Type B pancreatic cell (in vitro differentiated cells): ENCODE data around the gene NACAD. TPM values are rescaled to one million over a fixed set of nuclear protein-coding genes. Genes with fewer than 3 reads are reported as not detected.
A peak's percentile ranks its signal among the peaks of the same experiment; 100 is the strongest.
"Not testable (repeated sequence)": the region's sequence is repeated elsewhere in the genome, so short reads cannot be mapped to it uniquely, and the experiment has no call there.

Source experiments
- DNase-seq: peaks from one replicate; pipeline ENCODE4 v3.0.0; 2021; ENCODE audit warnings: mixed read lengths; ENCODE audit not compliant: unreplicated experiment; ENCODE audit errors: extremely low spot score
- H3K27ac Mint-ChIP-seq: 2 replicates; pipeline ENCODE4 v1.8.0; 2021; ENCODE audit warnings: mild to moderate bottlenecking, mixed read lengths
- H3K27me3 Mint-ChIP-seq: 2 replicates; pipeline ENCODE4 v1.8.0; 2021; ENCODE audit warnings: mixed read lengths
- H3K36me3 Mint-ChIP-seq: 2 replicates; pipeline ENCODE4 v1.8.0; 2021; ENCODE audit warnings: mixed read lengths
- H3K4me1 Mint-ChIP-seq: one replicate; pipeline ENCODE4 v1.8.0; 2021; ENCODE audit warnings: mixed read lengths; ENCODE audit not compliant: unreplicated experiment
- H3K4me3 Mint-ChIP-seq: 2 replicates; pipeline ENCODE4 v1.8.0; 2021; ENCODE audit warnings: mild to moderate bottlenecking, mixed read lengths
- H3K9me3 Mint-ChIP-seq: 2 replicates; pipeline ENCODE4 v1.8.0; 2021; ENCODE audit warnings: mixed read lengths
- total RNA-seq: library from RNA; stranded (reverse); gene quantifications from 2 replicates; pipeline ENCODE4 v1.2.1, GENCODE V29; 2021; ENCODE audit warnings: low replicate concordance
- TF ChIP-seq, protein P1 (sequence below): fragments of 200-600 bp; sonication (generic); conservative IDR thresholded peaks from 2 replicates; pipeline ENCODE4 v1.5.0; 2021; ENCODE audit warnings: antibody characterized with exemption, mild to moderate bottlenecking

The NACAD gene
- total RNA-seq, 1 donor from 2014 or later = 12.5 TPM

- no peaks in the 10 kb centered on the region for H3K9me3 Mint-ChIP-seq
- no peak for DNase-seq
Observed at GRCh38 chr7:45118292-45118691, 29.5 kb upstream of the NACAD start.

GRCh38 chr7:45117582-45117981, 28.8 kb upstream of the NACAD start:
- H3K9me3 Mint-ChIP-seq = no peaks in the 10 kb centered on the region
- H3K27ac Mint-ChIP-seq = no peak overlapping the region
- H3K4me1 Mint-ChIP-seq = peaks cover 2% of the 10 kb centered on the region
- no peak overlapping the region for H3K4me3 Mint-ChIP-seq
- H3K27me3 Mint-ChIP-seq = peaks cover 42% of the 10 kb centered on the region
- no peaks in the 10 kb centered on the region for H3K36me3 Mint-ChIP-seq
- TF ChIP-seq, protein P1, sequence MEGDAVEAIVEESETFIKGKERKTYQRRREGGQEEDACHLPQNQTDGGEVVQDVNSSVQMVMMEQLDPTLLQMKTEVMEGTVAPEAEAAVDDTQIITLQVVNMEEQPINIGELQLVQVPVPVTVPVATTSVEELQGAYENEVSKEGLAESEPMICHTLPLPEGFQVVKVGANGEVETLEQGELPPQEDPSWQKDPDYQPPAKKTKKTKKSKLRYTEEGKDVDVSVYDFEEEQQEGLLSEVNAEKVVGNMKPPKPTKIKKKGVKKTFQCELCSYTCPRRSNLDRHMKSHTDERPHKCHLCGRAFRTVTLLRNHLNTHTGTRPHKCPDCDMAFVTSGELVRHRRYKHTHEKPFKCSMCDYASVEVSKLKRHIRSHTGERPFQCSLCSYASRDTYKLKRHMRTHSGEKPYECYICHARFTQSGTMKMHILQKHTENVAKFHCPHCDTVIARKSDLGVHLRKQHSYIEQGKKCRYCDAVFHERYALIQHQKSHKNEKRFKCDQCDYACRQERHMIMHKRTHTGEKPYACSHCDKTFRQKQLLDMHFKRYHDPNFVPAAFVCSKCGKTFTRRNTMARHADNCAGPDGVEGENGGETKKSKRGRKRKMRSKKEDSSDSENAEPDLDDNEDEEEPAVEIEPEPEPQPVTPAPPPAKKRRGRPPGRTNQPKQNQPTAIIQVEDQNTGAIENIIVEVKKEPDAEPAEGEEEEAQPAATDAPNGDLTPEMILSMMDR = no peak
- no peak for DNase-seq

More at GRCh38 chr7:45118292-45118691, 29.5 kb upstream of the NACAD start:
- no peak overlapping the region for H3K4me3 Mint-ChIP-seq
- no peaks in the 10 kb centered on the region for H3K36me3 Mint-ChIP-seq
- peaks cover 41% of the 10 kb centered on the region for H3K27me3 Mint-ChIP-seq
- TF ChIP-seq, protein P1 = no peak
- no peak overlapping the region for H3K27ac Mint-ChIP-seq
- no peaks in the 10 kb centered on the region for H3K4me1 Mint-ChIP-seq

GRCh38 chr7:45116048-45116447, 27.3 kb upstream of the NACAD start:
- TF ChIP-seq, protein P1 = no peak
- Mint-ChIP-seq H3K36me3 (peaks cover 4% of the 10 kb centered on the region), H3K4me3 (no peak overlapping the region), H3K9me3 (no peaks in the 10 kb centered on the region), H3K27me3 (peaks cover 45% of the 10 kb centered on the region), H3K27ac (peak overlapping the region; percentile 27), H3K4me1 (peaks cover 13% of the 10 kb centered on the region)
- no peak for DNase-seq

DNA sequence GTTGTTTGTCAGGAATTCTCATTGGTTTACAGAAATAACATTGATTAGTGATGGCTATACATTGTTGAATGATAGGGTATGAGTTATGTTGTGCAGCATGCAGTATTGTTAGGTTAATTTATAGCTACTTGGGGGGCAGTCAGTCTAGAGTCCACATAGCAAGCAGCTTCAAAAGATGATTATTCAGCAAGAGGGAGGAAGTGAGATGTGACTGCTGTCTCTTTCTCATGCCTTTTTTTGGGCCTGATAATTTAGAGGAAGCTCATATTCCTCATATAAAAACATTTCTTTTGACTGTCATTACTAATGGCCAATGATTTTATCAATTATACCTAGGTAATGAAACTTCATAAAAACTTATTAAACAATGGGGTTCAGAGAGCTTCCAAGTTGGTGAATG, 26.2 kb upstream of the NACAD start:
- no peak overlapping the region for H3K27ac Mint-ChIP-seq
- no peak for DNase-seq
- no peak overlapping the region for H3K4me3 Mint-ChIP-seq
- H3K9me3 Mint-ChIP-seq = no peaks in the 10 kb centered on the region
- H3K27me3 Mint-ChIP-seq = peaks cover 45% of the 10 kb centered on the region
- peaks cover 16% of the 10 kb centered on the region for H3K4me1 Mint-ChIP-seq
- TF ChIP-seq, protein P1 = no peak
- peaks cover 4% of the 10 kb centered on the region for H3K36me3 Mint-ChIP-seq

GRCh38 chr7:45114257-45114656, 25.5 kb upstream of the NACAD start:
- not testable (repeated sequence) for DNase-seq, H3K9me3 Mint-ChIP-seq, H3K36me3 Mint-ChIP-seq
- Mint-ChIP-seq H3K4me1 (peaks cover 17% of the 10 kb centered on the region), H3K4me3 (peak overlapping the region; percentile 18), H3K27me3 (peaks cover 41% of the 10 kb centered on the region), H3K27ac (peak overlapping the region; percentile 48)

DNA sequence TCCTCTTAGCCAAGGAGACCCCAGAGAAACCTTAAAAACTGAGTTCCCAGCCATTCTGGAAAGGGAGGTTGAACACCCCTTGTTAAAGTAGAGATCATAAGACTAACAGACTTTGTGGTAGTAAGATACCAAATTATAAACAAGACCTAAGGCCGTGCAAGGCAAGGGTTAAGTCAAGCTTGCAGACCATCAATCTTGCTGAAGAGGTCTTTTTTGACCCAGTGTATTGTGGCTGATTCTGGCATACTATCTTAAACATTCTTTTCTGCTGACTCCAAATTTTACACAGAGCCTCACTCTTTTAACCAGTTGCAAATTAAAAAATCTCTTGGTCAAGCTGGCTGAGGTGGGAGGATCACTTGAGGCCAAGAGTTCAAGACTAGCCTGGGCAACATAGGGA, 23.9 kb upstream of the NACAD start:
- Mint-ChIP-seq H3K27ac (peak overlapping the region; percentile 100), H3K4me1 (peaks cover 17% of the 10 kb centered on the region), H3K36me3 (peaks cover 8% of the 10 kb centered on the region), H3K9me3 (no peaks in the 10 kb centered on the region), H3K27me3 (peaks cover 35% of the 10 kb centered on the region), H3K4me3 (peak overlapping the region; percentile 98)
- TF ChIP-seq, protein P1 = no peak
- DNase-seq = no peak
